MCF 10A (cell line): ENCODE results near the gene SNRPD3. TPM values are rescaled to one million over a fixed set of nuclear protein-coding genes. Genes with fewer than 3 reads are reported as not detected.

ENCODE experiments used
- BruUV-seq: library from RNA; stranded (reverse); fragments of 400-500 nt; replicated peaks from 2 replicates; lab custom pipeline; 2021; lab: Mats Ljungman, UMichigan
- CTCF ChIA-PET: fragments of 300-600 bp; sonication (Branson Sonifier 250); formaldehyde crosslinking; extraction: SDS; loops from one replicate; lab custom pipeline; 2021; ENCODE audit warnings: antibody characterized with exemption, inconsistent platforms; lab: Yijun Ruan, JAX
- POLR2A ChIA-PET: fragments of 300-600, 350-650 bp; sonication (Branson Sonifier 250); formaldehyde crosslinking; extraction: SDS; loops from one replicate; lab custom pipeline; 2020; ENCODE audit warnings: antibody characterized with exemption, inconsistent platforms; lab: Yijun Ruan, JAX
- DNase-seq: peaks from one replicate; pipeline ENCODE4 v3.0.0-alpha.2; 2018; ENCODE audit not compliant: unreplicated experiment
- H3K27ac Mint-ChIP-seq: one replicate; pipeline ENCODE4 v1.8.0; 2022; ENCODE audit warnings: mild to moderate bottlenecking, low read depth, mixed read lengths; ENCODE audit not compliant: unreplicated experiment
- H3K27me3 Mint-ChIP-seq: one replicate; pipeline ENCODE4 v1.8.0; 2022; ENCODE audit warnings: mixed read lengths; ENCODE audit not compliant: insufficient read depth, unreplicated experiment
- H3K36me3 Mint-ChIP-seq: one replicate; pipeline ENCODE4 v1.8.0; 2022; ENCODE audit warnings: mild to moderate bottlenecking, moderate library complexity, mixed read lengths; ENCODE audit not compliant: insufficient read depth, unreplicated experiment
- H3K4me1 Mint-ChIP-seq: one replicate; pipeline ENCODE4 v1.8.0; 2022; ENCODE audit warnings: mixed read lengths; ENCODE audit not compliant: insufficient read depth, unreplicated experiment
- H3K4me3 Mint-ChIP-seq: one replicate; pipeline ENCODE4 v1.8.0; 2022; ENCODE audit warnings: mild to moderate bottlenecking, moderate library complexity, mixed read lengths; ENCODE audit not compliant: unreplicated experiment
- H3K9me3 Mint-ChIP-seq: one replicate; pipeline ENCODE4 v1.8.0; 2022; ENCODE audit warnings: mixed read lengths; ENCODE audit not compliant: unreplicated experiment
- CTCF ChIP-seq: fragments of 200-600 bp; IDR thresholded peaks from one replicate; pipeline ENCODE4 v1.8.0; 2022; ENCODE audit warnings: antibody characterized with exemption, mild to moderate bottlenecking; ENCODE audit not compliant: unreplicated experiment
- intact Hi-C: fragments of 100-400 bp; cut with micrococcal nuclease; formaldehyde crosslinking; loops from 2 replicates; pipeline ENCODE4 v1.14.1; 2022
- total RNA-seq: library from RNA; stranded (reverse); gene quantifications from 2 replicates; pipeline ENCODE4 v1.2.3, GENCODE V29; 2022

Gene SNRPD3
- total RNA-seq, 1 experiment from 2014 or later, result 94.6 TPM

DNA sequence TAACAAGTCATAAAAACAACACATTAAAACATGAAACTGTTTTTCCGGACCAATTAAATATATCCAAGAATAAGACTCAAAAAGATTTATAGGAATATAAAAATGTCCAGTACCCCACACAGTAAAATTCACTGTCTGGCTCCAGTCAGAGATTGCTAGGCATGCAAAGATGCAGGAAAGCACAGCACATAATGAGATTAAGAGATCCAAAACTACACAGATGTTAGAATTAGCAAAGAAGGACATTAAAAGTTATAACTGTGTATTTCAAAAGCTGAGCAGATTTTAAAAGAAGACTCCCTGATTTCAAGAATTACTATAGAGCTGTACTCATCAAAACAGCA, 23.4 kb downstream of the SNRPD3 start:
- BruUV-seq, result TSS peak; percentile 1
- ChIA-PET CTCF (no interaction called here), POLR2A (interaction anchor here (0.6 to 2.7 kb wide), 3 partner anchors 24 to 315 kb away, joined by 4 to 31 read pairs (median 4); partner anchors contain the start of genes GUCD1 and SNRPD3)
- Mint-ChIP-seq H3K27me3 (no peaks in the 10 kb centered on the region), H3K36me3 (peaks cover 46% of the 10 kb centered on the region), H3K9me3 (no peaks in the 10 kb centered on the region), H3K4me1 (peaks cover 17% of the 10 kb centered on the region), H3K4me3 (no peak overlapping the region), H3K27ac (no peak overlapping the region)
- no peak for TF ChIP-seq CTCF
- no peak for DNase-seq
- intact Hi-C loops, result no loop called here

DNA sequence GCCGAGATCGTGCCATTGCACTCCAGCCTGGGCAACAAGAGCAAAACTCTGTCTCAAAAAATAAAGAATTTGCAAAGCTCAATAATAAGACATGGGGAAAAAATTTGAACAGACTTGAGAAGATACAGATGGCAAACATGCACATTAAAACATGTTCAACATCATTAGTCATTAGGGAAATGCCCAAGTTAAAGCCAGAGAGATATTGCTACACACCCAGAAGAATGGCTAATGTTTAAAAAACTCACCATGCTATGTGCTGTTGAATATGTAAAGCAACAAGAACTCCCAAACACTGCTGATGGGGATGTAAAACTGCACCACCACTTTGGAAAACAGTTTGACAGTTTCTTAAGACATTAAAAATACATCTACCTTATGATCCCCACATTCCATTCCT, 24.5 kb downstream of the SNRPD3 start:
- ChIA-PET POLR2A (interaction anchor here (0.6 to 2.7 kb wide), 2 partner anchors 25 to 44 kb away, joined by 3 to 31 read pairs; partner anchors contain the start of genes GUCD1 and SNRPD3), CTCF (no interaction called here)
- DNase-seq, result peak; percentile 43
- no TSS peak for BruUV-seq
- intact Hi-C loops, result no loop called here
- Mint-ChIP-seq H3K36me3 (peaks cover 36% of the 10 kb centered on the region), H3K9me3 (no peaks in the 10 kb centered on the region), H3K4me1 (peaks cover 17% of the 10 kb centered on the region), H3K27me3 (no peaks in the 10 kb centered on the region), H3K27ac (no peak overlapping the region), H3K4me3 (no peak overlapping the region)
- TF ChIP-seq CTCF, result no peak

DNA sequence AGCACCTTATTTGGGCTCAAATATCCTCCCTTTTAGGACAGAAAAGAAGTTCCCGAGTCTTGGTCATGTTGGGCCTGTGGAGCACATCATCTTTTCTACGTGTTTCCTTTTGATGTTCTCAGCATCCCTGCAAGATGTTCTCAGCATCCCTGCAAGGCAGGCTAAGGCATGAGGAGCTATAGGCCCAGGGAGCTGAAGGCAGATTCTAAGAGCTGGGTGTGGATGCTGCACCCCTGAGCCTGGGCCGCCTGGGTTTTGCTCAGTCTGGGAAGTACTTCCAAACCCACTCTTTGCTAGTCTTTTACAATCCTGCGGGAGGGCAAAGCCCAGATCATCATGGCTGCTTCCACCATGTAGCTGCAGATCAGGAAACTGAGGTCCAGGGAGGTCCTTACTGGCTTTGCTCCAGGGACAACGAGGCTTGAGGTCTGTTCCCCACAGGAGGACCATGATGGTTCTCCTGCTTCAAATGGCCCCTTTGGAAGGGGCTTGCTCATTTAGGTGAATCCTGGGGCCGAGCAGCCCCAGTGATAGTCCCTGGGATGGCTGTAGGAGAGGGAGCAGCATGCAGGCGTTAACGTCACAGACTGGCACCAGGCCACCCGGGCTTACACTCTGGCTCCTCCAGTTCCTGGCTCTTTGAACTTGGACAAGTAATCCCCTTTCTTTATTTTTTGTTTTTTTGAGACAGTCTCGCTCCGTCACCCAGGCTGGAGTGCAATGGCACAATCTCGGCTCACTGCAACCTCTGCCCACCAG, 26.4 kb downstream of the SNRPD3 start:
- ChIA-PET CTCF (no interaction called here), POLR2A (no interaction called here)
- DNase-seq, result no peak
- BruUV-seq, result no TSS peak
- intact Hi-C loops, result no loop called here
- Mint-ChIP-seq H3K4me1 (peaks cover 17% of the 10 kb centered on the region), H3K27ac (no peak overlapping the region), H3K9me3 (no peaks in the 10 kb centered on the region), H3K27me3 (no peaks in the 10 kb centered on the region), H3K4me3 (no peak overlapping the region), H3K36me3 (peaks cover 16% of the 10 kb centered on the region)
- no peak for TF ChIP-seq CTCF

DNA sequence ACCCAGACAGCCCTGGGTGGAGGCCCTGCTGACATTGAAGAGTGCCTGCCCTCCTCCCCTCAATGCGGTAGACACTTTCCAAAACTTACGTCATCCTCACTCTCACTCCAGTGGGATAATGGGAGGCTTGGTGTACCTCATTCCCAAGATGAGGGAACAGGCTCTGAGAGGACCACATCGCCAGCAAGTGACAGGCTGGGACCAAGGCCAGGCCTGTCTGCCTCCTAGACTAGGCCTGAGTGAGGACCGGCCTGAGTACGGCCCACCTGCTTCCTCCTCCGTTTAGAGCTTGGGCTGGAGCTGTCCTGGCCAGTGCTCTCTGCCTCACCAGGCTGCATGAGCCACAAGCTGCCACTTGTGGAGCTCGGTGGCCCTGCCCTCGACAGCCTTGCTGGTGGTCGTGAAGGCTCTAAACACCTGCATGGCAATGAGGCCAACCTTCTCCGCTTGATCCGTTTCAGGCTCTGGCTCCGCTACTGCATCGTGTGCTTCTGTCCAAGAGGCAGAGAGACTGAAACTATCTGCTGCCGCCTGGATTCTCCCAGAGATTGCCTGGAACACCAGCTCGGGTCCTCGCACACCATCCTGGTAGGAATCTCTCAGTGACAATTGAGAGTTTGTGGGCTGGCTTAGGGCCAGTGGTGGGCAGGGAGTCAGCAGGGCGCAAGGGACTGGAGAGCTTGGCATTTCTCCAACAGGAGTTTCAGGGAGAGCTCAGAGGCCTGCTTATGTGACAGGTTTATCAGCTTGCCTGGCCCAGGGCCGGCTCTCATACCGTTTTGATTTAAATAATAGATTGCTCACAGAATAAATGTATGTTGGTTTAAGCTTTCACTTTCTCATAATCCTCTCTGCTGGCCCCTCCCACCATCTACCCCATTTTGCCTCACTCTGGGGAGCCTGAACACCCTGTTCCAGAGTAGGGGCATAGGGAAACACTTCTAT, 27.7 kb downstream of the SNRPD3 start:
- Mint-ChIP-seq H3K36me3 (peaks cover 3% of the 10 kb centered on the region), H3K4me1 (peaks cover 13% of the 10 kb centered on the region), H3K27me3 (no peaks in the 10 kb centered on the region), H3K4me3 (no peak overlapping the region), H3K9me3 (no peaks in the 10 kb centered on the region), H3K27ac (no peak overlapping the region)
- no TSS peak for BruUV-seq
- ChIA-PET CTCF (interaction anchor here (0.6 kb wide), 1 partner anchor 74 kb away, joined by 3 read pairs; no protein-coding TSS in a partner anchor), POLR2A (interaction anchor here (0.9 to 1.4 kb wide), 2 partner anchors 11 to 20 kb away, joined by 4 to 5 read pairs; no protein-coding TSS in a partner anchor)
- DNase-seq, result no peak
- intact Hi-C loops, result no loop called here
- TF ChIP-seq CTCF, result no peak
